Kidney epithelial cell (primary cell): Measurements from ENCODE around the gene TCF15. TPM values are rescaled to one million over a fixed set of nuclear protein-coding genes. Genes with fewer than 3 reads are reported as not detected.

Source experiments
- DNase-seq: peaks from one replicate; pipeline ENCODE4 v3.0.0-alpha.2; 2010; ENCODE audit warnings: low read depth
- H3K27me3 ChIP-seq: 2 replicates; pipeline ENCODE4 v1.6.0; 2011; ENCODE audit warnings: low read length; ENCODE audit not compliant: control insufficient read depth, insufficient read depth
- H3K36me3 ChIP-seq: 2 replicates; pipeline ENCODE4 v1.5.1; 2011; ENCODE audit warnings: low read length; ENCODE audit not compliant: control insufficient read depth, insufficient read depth
- H3K4me3 ChIP-seq: 2 replicates; pipeline ENCODE4 v1.5.1; 2011; ENCODE audit warnings: low read depth, mild to moderate bottlenecking, control low read depth, low read length
- total RNA-seq: library from RNA; depleted of rRNA; stranded (reverse); fragments of >200 nt; gene quantifications from 2 replicates; pipeline ENCODE4 v1.2.3, GENCODE V29; 2015
- TF ChIP-seq, protein P1 (sequence below): IDR thresholded peaks from 2 replicates; pipeline ENCODE4 v1.5.1; 2011; ENCODE audit warnings: mild to moderate bottlenecking, moderate library complexity, low read length, control low read depth, inconsistent platforms; ENCODE audit not compliant: insufficient read depth, poor library complexity, severe bottlenecking

The TCF15 gene, protein sequence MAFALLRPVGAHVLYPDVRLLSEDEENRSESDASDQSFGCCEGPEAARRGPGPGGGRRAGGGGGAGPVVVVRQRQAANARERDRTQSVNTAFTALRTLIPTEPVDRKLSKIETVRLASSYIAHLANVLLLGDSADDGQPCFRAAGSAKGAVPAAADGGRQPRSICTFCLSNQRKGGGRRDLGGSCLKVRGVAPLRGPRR
- total RNA-seq = 0.07 and 1.5 TPM in 2 replicates

DNA sequence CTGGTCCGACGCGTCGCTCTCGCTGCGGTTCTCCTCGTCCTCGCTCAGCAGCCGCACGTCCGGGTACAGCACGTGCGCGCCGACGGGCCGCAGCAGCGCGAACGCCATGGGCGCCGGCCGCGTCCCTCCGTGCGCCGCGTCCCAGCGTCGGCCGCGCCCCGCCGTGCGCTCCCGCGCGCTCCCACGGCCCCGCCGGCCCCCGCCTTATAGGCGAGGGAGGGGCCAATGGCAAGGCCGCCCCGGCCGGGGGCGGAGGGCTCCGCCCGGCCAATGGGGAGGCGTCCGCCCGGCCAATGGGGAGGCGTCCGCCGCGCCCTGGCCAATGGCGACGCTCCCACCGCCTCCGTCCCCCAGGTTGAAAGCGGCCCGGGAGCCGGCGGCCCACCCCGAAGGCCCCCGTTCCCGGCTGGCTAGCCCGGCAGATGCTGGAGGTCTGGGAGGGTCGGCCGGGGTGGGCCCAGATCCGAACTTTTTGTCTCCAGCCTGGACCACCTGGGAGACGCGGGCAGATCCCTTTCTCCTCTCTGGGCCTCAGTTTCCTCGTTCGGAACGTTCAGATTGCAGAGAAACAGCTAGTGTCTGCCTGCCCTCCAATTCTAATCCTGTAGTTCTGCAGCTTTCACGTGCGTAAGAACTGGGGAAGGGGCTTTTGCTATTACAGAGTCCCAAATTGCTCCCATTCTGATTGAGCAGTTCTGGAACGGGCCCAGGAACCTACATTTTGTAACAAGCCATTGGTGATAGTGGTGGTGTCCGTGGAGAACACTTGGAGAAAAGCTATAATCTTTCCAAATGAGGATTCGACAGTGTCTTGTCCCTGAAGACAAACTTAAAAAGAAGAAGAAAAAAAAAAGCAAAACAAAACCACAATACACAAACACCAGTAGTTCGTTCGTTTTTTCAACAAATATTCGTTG lies at the start of gene TCF15:
TSS of gene TCF15 (minus strand) at position 180 of the 917 bp plus-strand sequence. CDS start at position 108, 72 bp downstream.
- H3K4me3 ChIP-seq = no peak within 1 kb of the TSS
- DNase-seq = no peak
- no peaks in the 10 kb centered on the region for H3K36me3 ChIP-seq
- TF ChIP-seq, protein P1, sequence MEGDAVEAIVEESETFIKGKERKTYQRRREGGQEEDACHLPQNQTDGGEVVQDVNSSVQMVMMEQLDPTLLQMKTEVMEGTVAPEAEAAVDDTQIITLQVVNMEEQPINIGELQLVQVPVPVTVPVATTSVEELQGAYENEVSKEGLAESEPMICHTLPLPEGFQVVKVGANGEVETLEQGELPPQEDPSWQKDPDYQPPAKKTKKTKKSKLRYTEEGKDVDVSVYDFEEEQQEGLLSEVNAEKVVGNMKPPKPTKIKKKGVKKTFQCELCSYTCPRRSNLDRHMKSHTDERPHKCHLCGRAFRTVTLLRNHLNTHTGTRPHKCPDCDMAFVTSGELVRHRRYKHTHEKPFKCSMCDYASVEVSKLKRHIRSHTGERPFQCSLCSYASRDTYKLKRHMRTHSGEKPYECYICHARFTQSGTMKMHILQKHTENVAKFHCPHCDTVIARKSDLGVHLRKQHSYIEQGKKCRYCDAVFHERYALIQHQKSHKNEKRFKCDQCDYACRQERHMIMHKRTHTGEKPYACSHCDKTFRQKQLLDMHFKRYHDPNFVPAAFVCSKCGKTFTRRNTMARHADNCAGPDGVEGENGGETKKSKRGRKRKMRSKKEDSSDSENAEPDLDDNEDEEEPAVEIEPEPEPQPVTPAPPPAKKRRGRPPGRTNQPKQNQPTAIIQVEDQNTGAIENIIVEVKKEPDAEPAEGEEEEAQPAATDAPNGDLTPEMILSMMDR = no peak
- peaks cover 54% of the 10 kb centered on the region for H3K27me3 ChIP-seq

DNA sequence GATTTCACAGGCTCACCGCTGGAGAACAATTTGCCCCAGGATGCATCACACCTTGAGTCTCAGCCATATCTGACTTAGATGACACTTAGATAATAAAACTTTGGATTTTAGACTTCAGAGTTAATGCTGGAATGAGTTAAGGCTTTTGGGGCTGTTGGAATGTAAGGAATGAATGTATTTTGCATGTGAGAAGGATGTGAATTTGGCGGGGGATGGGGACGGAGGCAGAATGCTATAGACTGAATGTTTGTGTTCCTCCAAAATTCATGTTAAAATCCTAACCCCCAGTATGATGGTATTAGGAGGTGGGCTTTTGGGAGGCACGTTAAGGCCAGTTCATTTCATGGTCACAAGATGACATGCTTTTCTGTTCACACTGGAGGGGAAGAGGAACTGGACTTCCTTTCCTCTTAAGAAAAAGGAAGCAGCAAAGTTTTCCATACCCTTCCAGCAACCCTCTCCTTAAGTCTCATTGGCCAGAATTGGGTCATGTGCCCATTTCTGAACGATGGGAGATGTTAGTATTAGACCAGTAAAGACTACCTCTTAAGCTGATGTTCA lies 48.7 kb upstream of the TCF15 start:
- no peak for DNase-seq
- peaks cover 49% of the 10 kb centered on the region for H3K27me3 ChIP-seq
- H3K4me3 ChIP-seq = no peak overlapping the region
- TF ChIP-seq, protein P1 = no peak
- H3K36me3 ChIP-seq = no peaks in the 10 kb centered on the region

DNA sequence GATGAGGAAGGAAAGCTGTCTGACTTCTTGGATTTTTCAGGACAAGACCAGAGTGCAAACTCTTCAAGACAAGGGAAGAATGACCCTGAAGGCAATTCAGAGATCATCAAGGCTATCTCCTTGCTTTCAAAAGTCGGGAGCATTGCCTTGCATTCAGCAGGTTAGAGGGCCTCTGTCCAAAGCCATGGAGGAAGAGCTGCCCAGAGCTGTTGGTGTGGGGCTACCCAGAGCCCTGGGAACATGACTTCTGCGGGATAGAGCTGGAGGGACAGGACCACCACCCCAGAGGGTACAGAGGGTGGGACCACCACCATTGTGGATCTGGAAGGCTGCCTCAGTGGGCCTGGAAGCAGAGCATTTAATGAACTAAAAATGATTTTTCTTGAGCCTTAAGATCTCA lies 48.1 kb upstream of the TCF15 start:
- TF ChIP-seq, protein P1 = no peak
- peaks cover 43% of the 10 kb centered on the region for H3K27me3 ChIP-seq
- H3K4me3 ChIP-seq = no peak overlapping the region

DNA sequence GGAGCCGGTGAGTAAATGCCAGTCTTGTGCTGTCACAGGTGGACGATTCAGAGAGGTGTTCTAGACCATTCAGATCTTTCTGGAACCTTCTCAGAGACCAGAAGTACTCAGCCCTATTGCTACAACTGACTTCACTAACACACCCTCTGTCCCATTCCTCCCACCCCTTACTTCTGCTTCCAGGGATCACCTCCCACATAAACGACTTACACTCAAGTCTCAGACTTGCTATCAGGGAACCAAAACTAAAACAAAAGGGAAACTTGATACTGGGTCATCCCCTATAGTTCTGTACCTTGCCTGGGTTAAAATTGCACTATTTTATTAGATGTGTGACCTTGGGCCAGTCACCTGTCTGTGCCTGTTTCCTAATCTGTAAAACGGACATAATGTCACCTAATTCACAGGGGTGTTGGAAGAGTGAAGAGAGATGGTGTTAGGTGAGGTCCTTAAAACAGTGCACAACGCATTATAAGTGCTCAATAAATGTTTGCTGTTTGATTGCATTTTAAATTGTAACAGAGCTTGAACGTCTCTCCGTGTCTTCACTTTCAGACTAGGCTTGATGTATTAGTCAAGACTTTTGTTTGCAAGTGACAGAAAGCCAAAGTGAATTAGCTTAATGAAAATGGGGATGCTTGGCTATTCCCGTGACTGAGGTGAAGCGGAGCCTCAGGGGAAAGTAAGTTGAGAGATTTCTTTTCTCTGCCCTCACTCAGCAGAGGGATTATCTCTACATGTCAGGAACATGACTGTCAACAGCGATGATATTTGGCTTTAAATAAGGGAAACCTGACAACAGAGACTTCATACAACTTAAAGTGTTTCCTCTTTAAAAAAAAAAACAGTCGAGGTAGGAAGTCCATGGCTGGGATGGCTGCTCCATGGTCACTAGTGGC lies 45.9 kb upstream of the TCF15 start:
- DNase-seq = no peak
- TF ChIP-seq, protein P1 = no peak
- Histone ChIP-seq H3K36me3 (no peaks in the 10 kb centered on the region), H3K4me3 (no peak overlapping the region), H3K27me3 (peaks cover 22% of the 10 kb centered on the region)

More for the DNA sequence above, 48.1 kb upstream of the TCF15 start:
- H3K36me3 ChIP-seq = no peaks in the 10 kb centered on the region
- no peak for DNase-seq

DNA sequence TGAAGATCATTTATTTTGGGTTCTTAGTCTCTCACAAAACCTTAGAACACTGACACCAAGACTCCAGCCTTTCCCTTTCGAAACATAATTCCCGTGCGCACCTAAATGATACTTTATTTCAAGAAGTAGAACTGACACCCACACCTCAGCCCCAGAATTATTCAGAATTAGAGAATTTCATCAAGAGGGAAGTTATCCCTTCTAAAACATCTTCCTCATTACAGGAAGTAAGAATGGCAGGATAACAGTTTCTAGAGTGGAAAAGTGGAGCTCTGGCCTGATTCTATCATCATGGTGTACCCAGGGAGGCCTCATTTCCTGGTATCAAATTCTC lies 44.3 kb upstream of the TCF15 start:
- no peak overlapping the region for H3K4me3 ChIP-seq
- DNase-seq = no peak
- no peaks in the 10 kb centered on the region for H3K36me3 ChIP-seq
- H3K27me3 ChIP-seq = peaks cover 14% of the 10 kb centered on the region
- TF ChIP-seq, protein P1 = no peak
